Neural progenitor cell (in vitro differentiated cells): ENCODE measurements around the gene GLCCI1. TPM values are rescaled to one million over a fixed set of nuclear protein-coding genes. Genes with fewer than 3 reads are reported as not detected.
A peak's percentile ranks its signal among the peaks of the same experiment; 100 is the strongest.

ENCODE experiments used
- DNase-seq: peaks from one replicate; pipeline ENCODE4 v3.0.0-alpha.2; 2016; ENCODE audit warnings: low spot score
- H2AFZ ChIP-seq: fragments of 200-600 bp; sonication (generic); replicated peaks from 2 replicates; pipeline ENCODE4 v1.6.1; 2016; ENCODE audit warnings: antibody characterized with exemption
- H3F3A ChIP-seq: fragments of 200-600 bp; sonication (generic); 2 replicates; pipeline ENCODE4 v1.6.1; 2016; ENCODE audit warnings: antibody characterized with exemption, low read depth
- H3K27ac ChIP-seq: fragments of 200-600 bp; sonication (generic); 2 replicates; pipeline ENCODE4 v1.5.1; 2016; ENCODE audit warnings: mild to moderate bottlenecking
- H3K27me3 ChIP-seq: fragments of 200-600 bp; sonication (generic); 2 replicates; pipeline ENCODE4 v1.6.1; 2016; ENCODE audit warnings: mild to moderate bottlenecking, moderate library complexity
- H3K36me3 ChIP-seq: fragments of 200-600 bp; sonication (generic); 2 replicates; pipeline ENCODE4 v1.5.1; 2016
- H3K4me1 ChIP-seq: fragments of 200-600 bp; sonication (generic); 2 replicates; pipeline ENCODE4 v1.6.1; 2016; ENCODE audit warnings: mixed run types
- H3K4me2 ChIP-seq: fragments of 200-600 bp; sonication (generic); 2 replicates; pipeline ENCODE4 v1.6.1; 2016
- H3K4me3 ChIP-seq: fragments of 200-600 bp; sonication (generic); 2 replicates; pipeline ENCODE4 v1.5.1; 2016
- H3K79me2 ChIP-seq: fragments of 200-600 bp; sonication (generic); 2 replicates; pipeline ENCODE4 v1.6.1; 2016; ENCODE audit warnings: low read depth
- H3K9ac ChIP-seq: fragments of 200-600 bp; sonication (generic); 2 replicates; pipeline ENCODE4 v1.6.1; 2016
- H3K9me3 ChIP-seq: fragments of 200-600 bp; sonication (generic); 2 replicates; pipeline ENCODE4 v1.5.1; 2016; ENCODE audit warnings: low read depth
- H4K20me1 ChIP-seq: fragments of 200-600 bp; sonication (generic); 2 replicates; pipeline ENCODE4 v1.6.1; 2016; ENCODE audit warnings: low read depth
- H3K27ac Mint-ChIP-seq: 3 replicates; pipeline ENCODE4 v1.8.0; 2021; ENCODE audit warnings: mixed read lengths
- H3K27me3 Mint-ChIP-seq: 2 replicates; pipeline ENCODE4 v1.8.0; 2022; ENCODE audit warnings: low read depth, mild to moderate bottlenecking, inconsistent platforms, moderate library complexity, mixed read lengths; ENCODE audit not compliant: insufficient read depth
- H3K36me3 Mint-ChIP-seq: 3 replicates; pipeline ENCODE4 v1.8.0; 2021; ENCODE audit warnings: mixed read lengths
- H3K4me1 Mint-ChIP-seq: 3 replicates; pipeline ENCODE4 v1.8.0; 2021; ENCODE audit warnings: mixed read lengths
- H3K4me3 Mint-ChIP-seq: 3 replicates; pipeline ENCODE4 v1.8.0; 2021; ENCODE audit warnings: mild to moderate bottlenecking, moderate library complexity, mixed read lengths
- H3K9me3 Mint-ChIP-seq: 3 replicates; pipeline ENCODE4 v1.8.0; 2020; ENCODE audit warnings: mixed read lengths
- CTCF ChIP-seq: fragments of 200-600 bp; sonication (generic); IDR thresholded peaks from 2 replicates; pipeline ENCODE4 v1.5.1; 2017; ENCODE audit warnings: antibody characterized with exemption, mild to moderate bottlenecking
- EZH2 ChIP-seq: fragments of 200-600 bp; sonication (generic); IDR thresholded peaks from 2 replicates; pipeline ENCODE4 v1.6.1; 2017; ENCODE audit warnings: antibody characterized with exemption, mild to moderate bottlenecking, moderate library complexity
- EZH2phosphoT487 ChIP-seq: fragments of 200-600 bp; sonication (generic); IDR thresholded peaks from 2 replicates; pipeline ENCODE4 v1.6.1; 2017; ENCODE audit warnings: antibody characterized with exemption
- total RNA-seq: library from RNA; depleted of rRNA; stranded (reverse); fragments of >200 nt; gene quantifications from 2 replicates; pipeline ENCODE4 v1.2.3, GENCODE V29; 2015; ENCODE audit warnings: low replicate concordance

The GLCCI1 gene
- total RNA-seq, 1 donor from 2014 or later: 78.0 TPM

GRCh38 chr7:8109196-8110022, 140.8 kb downstream of the GLCCI1 start:
- H3K4me2 ChIP-seq: no peak overlapping the region
- H3K27ac ChIP-seq: no peak overlapping the region
- H3K4me1 ChIP-seq: peaks cover 20% of the 10 kb centered on the region
- no peak overlapping the region for H2AFZ ChIP-seq
- Mint-ChIP-seq H3K4me3 (no peak overlapping the region), H3K9me3 (peaks cover 6% of the 10 kb centered on the region), H3K4me1 (peaks cover 16% of the 10 kb centered on the region), H3K36me3 (no peaks in the 10 kb centered on the region), H3K27me3 (peaks cover 3% of the 10 kb centered on the region), H3K27ac (no peak overlapping the region)
- peaks cover 7% of the 10 kb centered on the region for H3F3A ChIP-seq
- no peak for TF ChIP-seq EZH2
- TF ChIP-seq EZH2phosphoT487: no peak
- no peak for TF ChIP-seq CTCF
- no peaks in the 10 kb centered on the region for H3K36me3 ChIP-seq
- H4K20me1 ChIP-seq: no peaks in the 10 kb centered on the region
- H3K9ac ChIP-seq: no peak overlapping the region
- no peaks in the 10 kb centered on the region for H3K79me2 ChIP-seq
- no peaks in the 10 kb centered on the region for H3K9me3 ChIP-seq
- no peak for DNase-seq
- H3K27me3 ChIP-seq: no peaks in the 10 kb centered on the region
- H3K4me3 ChIP-seq: no peak overlapping the region

GRCh38 chr7:8111282-8111960, 142.8 kb downstream of the GLCCI1 start:
- TF ChIP-seq EZH2phosphoT487 (no peak), CTCF (no peak), EZH2 (no peak)
- H3K27ac Mint-ChIP-seq: peak overlapping the region; percentile 85

GRCh38 chr7:8112685-8113084, 144.1 kb downstream of the GLCCI1 start:
- no peaks in the 10 kb centered on the region for H3K36me3 Mint-ChIP-seq
- Histone ChIP-seq H3K4me1 (peaks cover 9% of the 10 kb centered on the region), H3K4me3 (no peak overlapping the region), H3F3A (peaks cover 7% of the 10 kb centered on the region), H4K20me1 (no peaks in the 10 kb centered on the region), H3K27ac (no peak overlapping the region), H2AFZ (no peak overlapping the region), H3K4me2 (no peak overlapping the region), H3K79me2 (no peaks in the 10 kb centered on the region), H3K9ac (no peak overlapping the region), H3K9me3 (no peaks in the 10 kb centered on the region), H3K36me3 (no peaks in the 10 kb centered on the region), H3K27me3 (no peaks in the 10 kb centered on the region)
- TF ChIP-seq CTCF (no peak), EZH2phosphoT487 (no peak), EZH2 (no peak)
- H3K9me3 Mint-ChIP-seq: peaks cover 6% of the 10 kb centered on the region
- H3K27me3 Mint-ChIP-seq: peaks cover 3% of the 10 kb centered on the region
- no peak overlapping the region for H3K4me3 Mint-ChIP-seq
- no peak for DNase-seq
- peak overlapping the region; percentile 60 for H3K27ac Mint-ChIP-seq
- H3K4me1 Mint-ChIP-seq: peaks cover 6% of the 10 kb centered on the region

More at GRCh38 chr7:8111282-8111960, 142.8 kb downstream of the GLCCI1 start:
- Histone ChIP-seq H3K9me3 (no peaks in the 10 kb centered on the region), H3K4me1 (peaks cover 9% of the 10 kb centered on the region), H3K27ac (peak overlapping the region; percentile 20), H3K36me3 (no peaks in the 10 kb centered on the region), H3K9ac (no peak overlapping the region), H3F3A (peaks cover 7% of the 10 kb centered on the region), H3K79me2 (no peaks in the 10 kb centered on the region), H3K27me3 (no peaks in the 10 kb centered on the region), H3K4me3 (no peak overlapping the region), H2AFZ (peak overlapping the region; percentile 50), H3K4me2 (peak overlapping the region; percentile 49), H4K20me1 (no peaks in the 10 kb centered on the region)
- Mint-ChIP-seq H3K4me3 (no peak overlapping the region), H3K4me1 (peaks cover 6% of the 10 kb centered on the region), H3K27me3 (peaks cover 3% of the 10 kb centered on the region), H3K9me3 (peaks cover 6% of the 10 kb centered on the region), H3K36me3 (no peaks in the 10 kb centered on the region)
- DNase-seq: peak; percentile 37
